ENCODE results near the gene USP38. TPM values are rescaled to one million over a fixed set of nuclear protein-coding genes. Genes with fewer than 3 reads are reported as not detected.

USP38 gene
- total RNA-seq, 1 donor from 2014 or later, result 21.2 TPM

DNA sequence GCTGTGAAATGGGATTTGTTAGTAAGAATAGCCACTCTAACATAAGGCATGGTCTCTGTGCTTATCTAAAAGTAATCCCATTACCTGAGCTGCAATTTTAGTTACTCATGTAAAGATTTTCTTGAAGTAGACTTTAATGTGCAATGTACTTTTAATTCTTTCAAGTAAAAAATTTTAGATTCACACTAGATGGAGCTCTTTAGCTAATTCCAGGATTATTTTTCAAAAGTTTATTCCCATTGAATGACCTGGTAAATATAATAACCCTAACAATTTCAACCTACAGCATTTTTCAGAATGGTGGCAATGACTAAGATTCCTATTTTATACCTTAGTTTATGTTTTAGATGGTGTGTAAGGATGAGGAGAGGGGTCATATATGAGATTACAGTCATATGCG, 18.1 kb downstream of the USP38 start:
- Histone ChIP-seq H3K4me3 (ENCODE audit: insufficient read depth, low read depth, low read length) (no peak overlapping the region), H3K9ac (ENCODE audit: low read length) (no peak overlapping the region), H3K36me3 (ENCODE audit: insufficient read depth, low read length) (peaks cover 45% of the 10 kb centered on the region), H3K27ac (ENCODE audit: low read depth, low read length) (no peak overlapping the region), H3K27me3 (ENCODE audit: insufficient read depth, low read length) (no peaks in the 10 kb centered on the region), H3K79me2 (ENCODE audit: insufficient read depth, low read length) (peaks cover 11% of the 10 kb centered on the region), H4K20me1 (ENCODE audit: insufficient read depth, low read length) (peaks cover 16% of the 10 kb centered on the region), H3K9me3 (ENCODE audit: insufficient read depth, low read depth, low read length) (no peaks in the 10 kb centered on the region), H2AFZ (ENCODE audit: low read depth, low read length) (no peak overlapping the region), H3K4me2 (ENCODE audit: low read length) (no peak overlapping the region), H3K4me1 (ENCODE audit: insufficient read depth, low read length) (no peaks in the 10 kb centered on the region)
- Mint-ChIP-seq H3K27ac (ENCODE audit: unreplicated experiment) (no peak overlapping the region), H3K36me3 (ENCODE audit: low read depth, unreplicated experiment) (peaks cover 2% of the 10 kb centered on the region), H3K4me1 (ENCODE audit: low read depth, unreplicated experiment) (no peaks in the 10 kb centered on the region), H3K27me3 (ENCODE audit: low read depth, unreplicated experiment) (no peaks in the 10 kb centered on the region), H3K9me3 (ENCODE audit: unreplicated experiment) (no peaks in the 10 kb centered on the region), H3K4me3 (ENCODE audit: unreplicated experiment) (no peak overlapping the region)
- TF ChIP-seq EZH2 (IDR thresholded peaks at IDR 0.05; ENCODE audit: insufficient read depth, low read length), result no peak
- TF ChIP-seq, protein P1, sequence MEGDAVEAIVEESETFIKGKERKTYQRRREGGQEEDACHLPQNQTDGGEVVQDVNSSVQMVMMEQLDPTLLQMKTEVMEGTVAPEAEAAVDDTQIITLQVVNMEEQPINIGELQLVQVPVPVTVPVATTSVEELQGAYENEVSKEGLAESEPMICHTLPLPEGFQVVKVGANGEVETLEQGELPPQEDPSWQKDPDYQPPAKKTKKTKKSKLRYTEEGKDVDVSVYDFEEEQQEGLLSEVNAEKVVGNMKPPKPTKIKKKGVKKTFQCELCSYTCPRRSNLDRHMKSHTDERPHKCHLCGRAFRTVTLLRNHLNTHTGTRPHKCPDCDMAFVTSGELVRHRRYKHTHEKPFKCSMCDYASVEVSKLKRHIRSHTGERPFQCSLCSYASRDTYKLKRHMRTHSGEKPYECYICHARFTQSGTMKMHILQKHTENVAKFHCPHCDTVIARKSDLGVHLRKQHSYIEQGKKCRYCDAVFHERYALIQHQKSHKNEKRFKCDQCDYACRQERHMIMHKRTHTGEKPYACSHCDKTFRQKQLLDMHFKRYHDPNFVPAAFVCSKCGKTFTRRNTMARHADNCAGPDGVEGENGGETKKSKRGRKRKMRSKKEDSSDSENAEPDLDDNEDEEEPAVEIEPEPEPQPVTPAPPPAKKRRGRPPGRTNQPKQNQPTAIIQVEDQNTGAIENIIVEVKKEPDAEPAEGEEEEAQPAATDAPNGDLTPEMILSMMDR (IDR thresholded peaks at IDR 0.05; ENCODE audit: insufficient read depth, low read depth, low read length), result peak; percentile 22
- no peak for FAIRE-seq
- no peak for DNase-seq (ENCODE audit: low read depth)

DNA sequence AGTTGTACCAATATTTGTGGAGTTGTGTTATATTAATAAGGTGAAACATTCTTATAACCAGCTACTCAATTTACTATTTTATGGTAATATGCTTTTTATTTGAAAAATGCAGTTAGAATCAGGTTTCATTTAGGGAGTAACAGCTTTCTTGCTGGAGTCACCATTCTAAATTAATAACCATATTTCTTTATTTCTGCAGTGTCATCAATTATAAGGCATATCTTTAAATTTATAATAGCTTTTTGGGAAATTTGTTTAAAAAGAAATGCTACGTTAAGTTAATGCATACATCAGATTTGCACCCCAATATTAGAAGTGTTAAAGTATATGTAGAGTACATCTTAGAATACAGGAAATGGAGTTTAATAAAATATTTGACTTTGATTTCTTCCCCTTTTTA, 18.9 kb downstream of the USP38 start:
- Histone ChIP-seq H3K79me2 (ENCODE audit: insufficient read depth, low read length) (peaks cover 11% of the 10 kb centered on the region), H3K27ac (ENCODE audit: low read depth, low read length) (no peak overlapping the region), H2AFZ (ENCODE audit: low read depth, low read length) (no peak overlapping the region), H3K4me1 (ENCODE audit: insufficient read depth, low read length) (no peaks in the 10 kb centered on the region), H4K20me1 (ENCODE audit: insufficient read depth, low read length) (peaks cover 16% of the 10 kb centered on the region), H3K27me3 (ENCODE audit: insufficient read depth, low read length) (no peaks in the 10 kb centered on the region), H3K9ac (ENCODE audit: low read length) (no peak overlapping the region), H3K9me3 (ENCODE audit: insufficient read depth, low read depth, low read length) (no peaks in the 10 kb centered on the region), H3K4me2 (ENCODE audit: low read length) (no peak overlapping the region), H3K36me3 (ENCODE audit: insufficient read depth, low read length) (peaks cover 38% of the 10 kb centered on the region), H3K4me3 (ENCODE audit: insufficient read depth, low read depth, low read length) (no peak overlapping the region)
- DNase-seq (ENCODE audit: low read depth) (no peak), FAIRE-seq (no peak)
- no peaks in the 10 kb centered on the region for H3K27me3 Mint-ChIP-seq (ENCODE audit: low read depth, unreplicated experiment)
- H3K9me3 Mint-ChIP-seq (ENCODE audit: unreplicated experiment), result no peaks in the 10 kb centered on the region
- TF ChIP-seq, protein P1 (IDR thresholded peaks at IDR 0.05; ENCODE audit: insufficient read depth, low read depth, low read length), result no peak
- TF ChIP-seq EZH2 (IDR thresholded peaks at IDR 0.05; ENCODE audit: insufficient read depth, low read length), result no peak
- H3K4me3 Mint-ChIP-seq (ENCODE audit: unreplicated experiment), result no peak overlapping the region
- peaks cover 2% of the 10 kb centered on the region for H3K36me3 Mint-ChIP-seq (ENCODE audit: low read depth, unreplicated experiment)
- H3K27ac Mint-ChIP-seq (ENCODE audit: unreplicated experiment), result no peak overlapping the region
- H3K4me1 Mint-ChIP-seq (ENCODE audit: low read depth, unreplicated experiment), result no peaks in the 10 kb centered on the region

DNA sequence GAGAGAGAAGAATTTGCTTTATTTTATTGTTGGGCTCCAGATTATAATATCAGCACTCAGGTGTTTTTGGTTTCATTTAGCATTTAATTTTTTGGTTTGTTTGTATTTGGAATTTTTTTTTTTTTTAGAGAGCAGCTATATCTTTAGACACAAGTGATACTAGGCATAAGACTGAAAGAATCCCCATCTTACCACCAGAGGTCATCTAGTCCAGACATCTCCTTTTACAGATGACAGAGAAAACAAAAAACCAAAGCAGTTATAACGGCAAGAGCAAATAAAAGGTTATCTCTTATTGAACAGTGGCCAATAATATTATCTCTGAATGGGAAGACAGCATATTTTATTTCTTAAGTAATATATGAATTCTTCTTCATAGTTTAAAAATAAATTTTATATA, 22.8 kb downstream of the USP38 start:
- Histone ChIP-seq H4K20me1 (ENCODE audit: insufficient read depth, low read length) (peaks cover 5% of the 10 kb centered on the region), H2AFZ (ENCODE audit: low read depth, low read length) (no peak overlapping the region), H3K9me3 (ENCODE audit: insufficient read depth, low read depth, low read length) (no peaks in the 10 kb centered on the region), H3K9ac (ENCODE audit: low read length) (no peak overlapping the region), H3K36me3 (ENCODE audit: insufficient read depth, low read length) (peaks cover 35% of the 10 kb centered on the region), H3K27me3 (ENCODE audit: insufficient read depth, low read length) (no peaks in the 10 kb centered on the region), H3K4me2 (ENCODE audit: low read length) (no peak overlapping the region), H3K4me3 (ENCODE audit: insufficient read depth, low read depth, low read length) (no peak overlapping the region), H3K79me2 (ENCODE audit: insufficient read depth, low read length) (no peaks in the 10 kb centered on the region), H3K4me1 (ENCODE audit: insufficient read depth, low read length) (no peaks in the 10 kb centered on the region), H3K27ac (ENCODE audit: low read depth, low read length) (no peak overlapping the region)
- Mint-ChIP-seq H3K9me3 (ENCODE audit: unreplicated experiment) (no peaks in the 10 kb centered on the region), H3K4me1 (ENCODE audit: low read depth, unreplicated experiment) (no peaks in the 10 kb centered on the region), H3K4me3 (ENCODE audit: unreplicated experiment) (no peak overlapping the region), H3K27ac (ENCODE audit: unreplicated experiment) (no peak overlapping the region), H3K27me3 (ENCODE audit: low read depth, unreplicated experiment) (no peaks in the 10 kb centered on the region), H3K36me3 (ENCODE audit: low read depth, unreplicated experiment) (peaks cover 2% of the 10 kb centered on the region)
- TF ChIP-seq, protein P1 (IDR thresholded peaks at IDR 0.05; ENCODE audit: insufficient read depth, low read depth, low read length), result no peak
- no peak for TF ChIP-seq EZH2 (IDR thresholded peaks at IDR 0.05; ENCODE audit: insufficient read depth, low read length)
- FAIRE-seq, result no peak
- no peak for DNase-seq (ENCODE audit: low read depth)
